ENCODE results near the gene MRI1. TPM values are rescaled to one million over a fixed set of nuclear protein-coding genes. Genes with fewer than 3 reads are reported as not detected.

The MRI1 gene
- total and polyA plus RNA-seq, 2 of the 4 experiments (the other 2 are of a cell fraction): 26.7 to 37.6 TPM

GRCh38 chr19:13823256-13823655 lies 58.9 kb downstream of the MRI1 start:
- intact Hi-C loops (cut with micrococcal nuclease): no loop called here
- H4K8ac ChIP-seq (ENCODE audit: low read depth in 2 of 2, low read length in 2 of 2): no peak overlapping the region
- H4K5ac ChIP-seq (ENCODE audit: low read depth, low read length): no peak overlapping the region
- H3K18ac ChIP-seq (ENCODE audit: low read depth, low read length): no peak overlapping the region
- no peak for ATAC-seq (ENCODE audit: low read depth)
- peaks cover 11 to 42% of the 10 kb centered on the region in 2 experiments; a peak in 3 of 4 replicates for H3K79me1 ChIP-seq (ENCODE audit: low read depth in 1 of 2, low read length in 2 of 2)
- peaks cover 54% of the 10 kb centered on the region for H3K36me3 ChIP-seq (ENCODE audit: control insufficient read depth, insufficient read depth, low read length)
- H2BK5ac ChIP-seq (ENCODE audit: low read depth, low read length, poor library complexity, severe bottlenecking): no peak overlapping the region
- dilution Hi-C loops (cut with HindIII; ENCODE audit: low sequenced_read_pairs, unreplicated experiment): no loop called here
- no peaks in the 10 kb centered on the region for H3K9me3 ChIP-seq (ENCODE audit: control insufficient read depth, insufficient read depth, low read length)
- H3K27me3 ChIP-seq (ENCODE audit: control insufficient read depth, insufficient read depth, low read length): no peaks in the 10 kb centered on the region
- POLR2A ChIA-PET (ENCODE audit: unreplicated experiment): no interaction called here
- CTCF ChIA-PET: no interaction called here
- BruUV-seq (replicated peaks): no TSS peak
- TF ChIP-seq CHD1 (IDR thresholded peaks at IDR 0.05; ENCODE audit: low read depth, low read length): no peak
- TF ChIP-seq, protein P1, sequence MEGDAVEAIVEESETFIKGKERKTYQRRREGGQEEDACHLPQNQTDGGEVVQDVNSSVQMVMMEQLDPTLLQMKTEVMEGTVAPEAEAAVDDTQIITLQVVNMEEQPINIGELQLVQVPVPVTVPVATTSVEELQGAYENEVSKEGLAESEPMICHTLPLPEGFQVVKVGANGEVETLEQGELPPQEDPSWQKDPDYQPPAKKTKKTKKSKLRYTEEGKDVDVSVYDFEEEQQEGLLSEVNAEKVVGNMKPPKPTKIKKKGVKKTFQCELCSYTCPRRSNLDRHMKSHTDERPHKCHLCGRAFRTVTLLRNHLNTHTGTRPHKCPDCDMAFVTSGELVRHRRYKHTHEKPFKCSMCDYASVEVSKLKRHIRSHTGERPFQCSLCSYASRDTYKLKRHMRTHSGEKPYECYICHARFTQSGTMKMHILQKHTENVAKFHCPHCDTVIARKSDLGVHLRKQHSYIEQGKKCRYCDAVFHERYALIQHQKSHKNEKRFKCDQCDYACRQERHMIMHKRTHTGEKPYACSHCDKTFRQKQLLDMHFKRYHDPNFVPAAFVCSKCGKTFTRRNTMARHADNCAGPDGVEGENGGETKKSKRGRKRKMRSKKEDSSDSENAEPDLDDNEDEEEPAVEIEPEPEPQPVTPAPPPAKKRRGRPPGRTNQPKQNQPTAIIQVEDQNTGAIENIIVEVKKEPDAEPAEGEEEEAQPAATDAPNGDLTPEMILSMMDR (conservative IDR thresholded peaks at IDR 0.05; ENCODE audit: low read depth, low read length): no peak
- TF ChIP-seq MAFK (IDR thresholded peaks at IDR 0.05; ENCODE audit: low read depth, low read length): no peak
- no peak for TF ChIP-seq BHLHE40 (IDR thresholded peaks at IDR 0.05; ENCODE audit: low read depth, low read length)
- no peak for TF ChIP-seq CEBPB (IDR thresholded peaks at IDR 0.05; ENCODE audit: low read depth, low read length)
- no peak for TF ChIP-seq ELK1 (IDR thresholded peaks at IDR 0.05; ENCODE audit: borderline replicate concordance, low read depth, low read length)
- TF ChIP-seq NFE2L2 (IDR thresholded peaks at IDR 0.05; ENCODE audit: low read depth, low read length): no peak
- no peak for TF ChIP-seq FOS (IDR thresholded peaks at IDR 0.05; ENCODE audit: low read depth, low read length)
- TF ChIP-seq SMC3 (IDR thresholded peaks at IDR 0.05; ENCODE audit: low read depth, low read length): no peak
- TF ChIP-seq MXI1 (IDR thresholded peaks at IDR 0.05; ENCODE audit: borderline replicate concordance, low read depth, low read length): no peak
- TF ChIP-seq, protein P2, sequence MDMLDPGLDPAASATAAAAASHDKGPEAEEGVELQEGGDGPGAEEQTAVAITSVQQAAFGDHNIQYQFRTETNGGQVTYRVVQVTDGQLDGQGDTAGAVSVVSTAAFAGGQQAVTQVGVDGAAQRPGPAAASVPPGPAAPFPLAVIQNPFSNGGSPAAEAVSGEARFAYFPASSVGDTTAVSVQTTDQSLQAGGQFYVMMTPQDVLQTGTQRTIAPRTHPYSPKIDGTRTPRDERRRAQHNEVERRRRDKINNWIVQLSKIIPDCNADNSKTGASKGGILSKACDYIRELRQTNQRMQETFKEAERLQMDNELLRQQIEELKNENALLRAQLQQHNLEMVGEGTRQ (IDR thresholded peaks at IDR 0.05; ENCODE audit: low read depth, low read length): no peak
- no peak for TF ChIP-seq POLR2A (IDR thresholded peaks at IDR 0.05; ENCODE audit: low read depth, low read length)
- H3K9me1 ChIP-seq (ENCODE audit: insufficient read depth, low read length): peaks cover 4% of the 10 kb centered on the region; the same call in 1 of the 2 replicates
- no peak overlapping the region for H2BK15ac ChIP-seq (ENCODE audit: low read depth, low read length)
- H3K27ac ChIP-seq (ENCODE audit: insufficient read depth, low read length): no peak overlapping the region
- H3K4me2 ChIP-seq (ENCODE audit: low read depth, low read length): no peak overlapping the region
- H3K4me3 ChIP-seq (ENCODE audit: insufficient read depth, low read depth, low read length): no peak overlapping the region
- H2AK5ac ChIP-seq (ENCODE audit: low read depth, low read length): no peak overlapping the region
- H3K23ac ChIP-seq (ENCODE audit: low read depth, low read length): no peak overlapping the region
- H3K9ac ChIP-seq (ENCODE audit: low read depth, low read length): no peak overlapping the region
- H2BK120ac ChIP-seq (ENCODE audit: low read depth, low read length): no peak overlapping the region
- H4K20me1 ChIP-seq (ENCODE audit: insufficient read depth, low read length): peaks cover 17% of the 10 kb centered on the region
- no peak overlapping the region for H3K56ac ChIP-seq (ENCODE audit: extremely low read depth, insufficient read depth, low read length)
- H3K14ac ChIP-seq (replicated peaks; ENCODE audit: low read depth, low read length): no peak overlapping the region
- 91% methylated on average over 6 of the region's 8 CpGs; no CpG with 5 or more reads in 1 of the 2 experiments for WGBS, 2 experiments (ENCODE audit: extremely low coverage in 2 of 2, insufficient read length in 1 of 2)
- H4K91ac ChIP-seq (ENCODE audit: insufficient read depth, low read depth, low read length): no peak overlapping the region
- H2AFZ ChIP-seq (replicated peaks; ENCODE audit: low read length, poor library complexity): no peak overlapping the region
- peak overlapping the region; percentile 11 for H2AK9ac ChIP-seq (replicated peaks; ENCODE audit: low read depth, low read length, poor library complexity)
- H3K4me1 ChIP-seq (ENCODE audit: control insufficient read depth, insufficient read depth, low read length): no peaks in the 10 kb centered on the region
- no peak for DNase-seq
- no peak overlapping the region for H2BK20ac ChIP-seq (ENCODE audit: low read depth, low read length)
- in situ Hi-C loops (cut with MboI; ENCODE audit: low sequenced_read_pairs): no loop called here
- H3K4ac ChIP-seq (ENCODE audit: low read depth, low read length): no peak overlapping the region

Measured in IMR-90 (cell line).